PC-3 (cell line): Measurements from ENCODE around the gene LYL1. TPM values are rescaled to one million over a fixed set of nuclear protein-coding genes. Genes with fewer than 3 reads are reported as not detected.

Experiments
- ATAC-seq: fragments of 200-7000 bp; cut with Tn5 transposase; 2 replicates; pipeline ENCODE4 v1.9.1; 2020; ENCODE audit warnings: mild to moderate bottlenecking, moderate library complexity
- BruUV-seq: library from RNA; stranded (reverse); fragments of 400-500 nt; replicated peaks from 2 replicates; lab custom pipeline; 2021; lab: Mats Ljungman, UMichigan
- CTCF ChIA-PET: fragments of 300-600 bp; sonication (Branson Sonifier 250); formaldehyde crosslinking; loops from one replicate; lab custom pipeline; 2022; ENCODE audit warnings: antibody characterized with exemption; lab: Charles Lee
- POLR2A ChIA-PET: fragments of 300-600 bp; sonication (Branson Sonifier 250); formaldehyde crosslinking; loops from one replicate; lab custom pipeline; 2022; ENCODE audit warnings: antibody characterized with exemption; ENCODE audit not compliant: unreplicated experiment; lab: Charles Lee
- DNase-seq: peaks from one replicate; pipeline ENCODE4 v3.0.0-alpha.2; 2015
- H2AFZ ChIP-seq: fragments of 300-600 bp; sonication (generic); 2 replicates; pipeline ENCODE4 v1.6.0; 2016; ENCODE audit warnings: antibody characterized with exemption, low read length
- H3F3A ChIP-seq: fragments of 300-600 bp; sonication (generic); one replicate; pipeline ENCODE4 v1.6.0; 2017; ENCODE audit warnings: antibody characterized with exemption, low read length, control low read depth, mild to moderate bottlenecking; ENCODE audit not compliant: unreplicated experiment
- H3K27ac ChIP-seq: fragments of 300-600 bp; sonication (generic); 2 replicates; pipeline ENCODE4 v1.5.1; 2016; ENCODE audit warnings: mild to moderate bottlenecking, low read length
- H3K27me3 ChIP-seq: fragments of 300-600 bp; sonication (generic); 2 replicates; pipeline ENCODE4 v1.6.1; 2016; ENCODE audit warnings: low read length, mixed read lengths
- H3K36me3 ChIP-seq: fragments of 300-600 bp; sonication (generic); 2 replicates; pipeline ENCODE4 v1.6.1; 2016; ENCODE audit warnings: low read depth, mixed run types, low read length, mixed read lengths
- H3K4me1 ChIP-seq: fragments of 300-600 bp; sonication (generic); 2 replicates; pipeline ENCODE4 v1.5.1; 2016; ENCODE audit warnings: low read length; ENCODE audit not compliant: insufficient read depth
- H3K4me2 ChIP-seq: fragments of 300-600 bp; sonication (generic); 2 replicates; pipeline ENCODE4 v1.6.0; 2016; ENCODE audit warnings: low read length
- H3K4me3 ChIP-seq: fragments of 300-600 bp; sonication (generic); 2 replicates; pipeline ENCODE4 v1.5.1; 2016; ENCODE audit warnings: mild to moderate bottlenecking, low read length, mixed read lengths
- H3K79me2 ChIP-seq: fragments of 300-600 bp; sonication (generic); 2 replicates; pipeline ENCODE4 v1.6.1; 2017; ENCODE audit warnings: low read length, mixed read lengths
- H3K9ac ChIP-seq: fragments of 300-600 bp; sonication (generic); 2 replicates; pipeline ENCODE4 v1.6.0; 2016; ENCODE audit warnings: mild to moderate bottlenecking, low read length
- H3K9me2 ChIP-seq: fragments of 300-600 bp; sonication (generic); replicated peaks from 2 replicates; pipeline ENCODE4 v1.6.1; 2016; ENCODE audit warnings: mixed run types, low read length, mixed read lengths
- H3K9me3 ChIP-seq: fragments of 300-600 bp; sonication (generic); 2 replicates; pipeline ENCODE4 v1.6.1; 2016; ENCODE audit warnings: low read length, mixed read lengths
- H4K20me1 ChIP-seq: fragments of 300-600 bp; sonication (generic); 2 replicates; pipeline ENCODE4 v1.6.1; 2016; ENCODE audit warnings: low read length, mixed read lengths
- CTCF ChIP-seq: fragments of 300-600 bp; sonication (generic); conservative IDR thresholded peaks from 2 replicates; pipeline ENCODE4 v1.5.1; 2017; ENCODE audit warnings: antibody characterized with exemption, low read depth, mild to moderate bottlenecking, low read length
- EZH2 ChIP-seq: fragments of 300-600 bp; sonication (generic); IDR thresholded peaks from one replicate; pipeline ENCODE4 v1.6.1; 2017; ENCODE audit warnings: antibody characterized with exemption, mild to moderate bottlenecking, low read length; ENCODE audit not compliant: unreplicated experiment
- EZH2phosphoT487 ChIP-seq: fragments of 300-600 bp; sonication (generic); IDR thresholded peaks from 2 replicates; pipeline ENCODE4 v1.6.1; 2018; ENCODE audit warnings: mild to moderate bottlenecking, antibody characterized with exemption, low read length, borderline replicate concordance
- intact Hi-C: fragments of 100-400 bp; cut with micrococcal nuclease; formaldehyde crosslinking; loops from 2 replicates; pipeline ENCODE4 v1.9.0; 2023
- total RNA-seq: library from RNA; depleted of rRNA; stranded (reverse); fragments of >200 nt; gene quantifications from 2 replicates; pipeline ENCODE4 v1.2.3, GENCODE V29; 2014

Gene LYL1
- total RNA-seq, 1 experiment from 2014 or later, result 3.3 TPM

- Histone ChIP-seq H3K27ac (no peak overlapping the region), H3K9me2 (no peaks in the 10 kb centered on the region), H3K9ac (no peak overlapping the region), H3K4me2 (no peak overlapping the region), H3K36me3 (peaks cover 44% of the 10 kb centered on the region; the same call in 1 of the 2 replicates), H3K27me3 (no peaks in the 10 kb centered on the region), H3K4me1 (peaks cover under 1% of the 10 kb centered on the region; the same call in 1 of the 2 replicates), H2AFZ (no peak overlapping the region), H3F3A (peaks cover under 1% of the 10 kb centered on the region), H3K4me3 (no peak overlapping the region), H3K9me3 (no peaks in the 10 kb centered on the region), H3K79me2 (peaks cover 30% of the 10 kb centered on the region), H4K20me1 (peaks cover 4% of the 10 kb centered on the region; the same call in 1 of the 2 replicates)
- ChIA-PET POLR2A (no interaction called here), CTCF (no interaction called here)
- intact Hi-C loops, result no loop called here
- DNase-seq (no peak), ATAC-seq (no peak)
- BruUV-seq, result no TSS peak
- TF ChIP-seq EZH2, result no peak
- no peak for TF ChIP-seq CTCF
- TF ChIP-seq EZH2phosphoT487, result no peak
Measured at GRCh38 chr19:13137290-13137794, 34.7 kb upstream of the LYL1 start.

GRCh38 chr19:13135068-13136062 lies 32.7 kb upstream of the LYL1 start:
- Histone ChIP-seq H3F3A (peaks cover 4% of the 10 kb centered on the region), H3K9ac (no peak overlapping the region), H3K4me1 (no peaks in the 10 kb centered on the region), H3K27ac (no peak overlapping the region), H3K4me3 (no peak overlapping the region), H3K36me3 (peaks cover 44% of the 10 kb centered on the region; the same call in 1 of the 2 replicates), H3K79me2 (peaks cover 50% of the 10 kb centered on the region), H4K20me1 (peaks cover 14% of the 10 kb centered on the region; the same call in 1 of the 2 replicates), H2AFZ (no peak overlapping the region), H3K9me2 (no peaks in the 10 kb centered on the region), H3K9me3 (no peaks in the 10 kb centered on the region), H3K27me3 (no peaks in the 10 kb centered on the region), H3K4me2 (no peak overlapping the region)
- POLR2A ChIA-PET, result no interaction called here
- CTCF ChIA-PET, result no interaction called here
- ATAC-seq, result no peak
- no peak for TF ChIP-seq CTCF
- no peak for TF ChIP-seq EZH2phosphoT487
- TF ChIP-seq EZH2, result no peak
- BruUV-seq, result no TSS peak
- DNase-seq, result no peak
- intact Hi-C loops, result no loop called here
